CD4-positive, alpha-beta T cell (primary cell): Measurements from ENCODE around the gene HS2ST1. TPM values are rescaled to one million over a fixed set of nuclear protein-coding genes. Genes with fewer than 3 reads are reported as not detected.

Source experiments
- ATAC-seq: fragments of 200-7000 bp; cut with Tn5 transposase; one replicate; pipeline ENCODE4 v1.10.0; 2022; ENCODE audit warnings: mild to moderate bottlenecking; ENCODE audit not compliant: poor library complexity
- CTCF ChIA-PET: fragments of 350-600 bp; sonication (Branson Sonifier 250); formaldehyde crosslinking; loops from one replicate; lab custom pipeline; 2021; ENCODE audit warnings: antibody characterized with exemption, inconsistent platforms; lab: Charles Lee
- POLR2A ChIA-PET: fragments of 350-600 bp; sonication (Branson Sonifier 250); formaldehyde crosslinking; loops from one replicate; lab custom pipeline; 2021; ENCODE audit warnings: antibody characterized with exemption, inconsistent platforms; lab: Charles Lee
- DNase-seq, 14 experiments: peaks; one replicate each; pipeline ENCODE4 v3.0.0-alpha.2; 2013 to 2020; ENCODE audit warnings: mixed read lengths in 2 of 14
- H3K27ac ChIP-seq, 2 donors: one replicate each; pipeline versions ENCODE4 v1.5.1 to v1.7.0; 2013; ENCODE audit warnings: low read length in 2 of 2, low read depth in 1 of 2, mild to moderate bottlenecking in 1 of 2
- H3K27me3 ChIP-seq, 2 experiments: 1 replicate in 1 of 2; 2 replicates in 1 of 2; pipeline versions ENCODE4 v1.6.1 to v1.7.0; 2013; ENCODE audit warnings: low read length in 2 of 2, control low read depth in 1 of 2, mild to moderate bottlenecking in 1 of 2, moderate library complexity in 1 of 2; ENCODE audit not compliant: insufficient read depth in 2 of 2, control insufficient read depth in 1 of 2
- H3K36me3 ChIP-seq: one replicate; pipeline ENCODE4 v1.6.1; 2013; ENCODE audit warnings: low read length, control low read depth; ENCODE audit not compliant: insufficient read depth
- H3K4me1 ChIP-seq: one replicate; pipeline ENCODE4 v1.6.1; 2013; ENCODE audit warnings: low read length, control low read depth; ENCODE audit not compliant: insufficient read depth
- H3K4me3 ChIP-seq: one replicate; pipeline ENCODE4 v1.5.1; 2013; ENCODE audit warnings: mild to moderate bottlenecking, low read length, moderate library complexity
- H3K9me3 ChIP-seq, 2 experiments: 1 replicate in 1 of 2; 2 replicates in 1 of 2; pipeline versions ENCODE4 v1.6.1 to v1.7.0; 2013; ENCODE audit warnings: low read length in 2 of 2, mild to moderate bottlenecking in 2 of 2, control low read depth in 1 of 2, moderate library complexity in 1 of 2; ENCODE audit not compliant: control insufficient read depth in 1 of 2, insufficient read depth in 1 of 2
- H3K27ac Mint-ChIP-seq: one replicate; pipeline ENCODE4 v1.8.0; 2020; ENCODE audit warnings: mixed read lengths
- H3K27me3 Mint-ChIP-seq: one replicate; pipeline ENCODE4 v1.8.0; 2021; ENCODE audit warnings: mixed read lengths
- H3K36me3 Mint-ChIP-seq: one replicate; pipeline ENCODE4 v1.8.0; 2021; ENCODE audit warnings: low read depth, mixed read lengths
- H3K4me1 Mint-ChIP-seq: one replicate; pipeline ENCODE4 v1.8.0; 2021; ENCODE audit warnings: low read depth, mixed read lengths
- H3K4me3 Mint-ChIP-seq: one replicate; pipeline ENCODE4 v1.8.0; 2020; ENCODE audit warnings: mild to moderate bottlenecking, mixed read lengths
- H3K9me3 Mint-ChIP-seq: one replicate; pipeline ENCODE4 v1.8.0; 2020; ENCODE audit warnings: mixed read lengths
- CTCF ChIP-seq: fragments of 200-600 bp; IDR thresholded peaks from one replicate; pipeline ENCODE4 v1.8.0; 2022; ENCODE audit warnings: antibody characterized with exemption, mild to moderate bottlenecking
- intact Hi-C, 2 experiments: fragments of 100-400 bp; cut with DNase I in 1 of 2; cut with micrococcal nuclease in 1 of 2; formaldehyde crosslinking; loops; one replicate each; pipeline versions ENCODE4 v1.15.1 to v1.9.0; 2023 to 2025; cut with DNase I, micrococcal nuclease
- total RNA-seq, 174 experiments: library from RNA in 2 of 174; stranded (reverse) in 2 of 174; gene quantifications; one replicate each; pipeline ENCODE4 v1.2.3 and lab custom pipeline; 2021 to 2026

HS2ST1 gene
- total RNA-seq, 2 experiments from 2014 or later, result 6.7 to 6.9 TPM

- intact Hi-C loops, result no loop called here
- ChIA-PET POLR2A (no interaction called here), CTCF (no interaction called here)
- DNase-seq (no peak), ATAC-seq (no peak)
- Histone ChIP-seq H3K9me3 (peaks cover 6 to 15% of the 10 kb centered on the region in 2 experiments), H3K4me1 (no peaks in the 10 kb centered on the region), H3K27ac (no peak overlapping the region), H3K4me3 (no peak overlapping the region), H3K36me3 (no peaks in the 10 kb centered on the region), H3K27me3 (no peaks in the 10 kb centered on the region)
- peaks cover 50% of the 10 kb centered on the region for H3K36me3 Mint-ChIP-seq
- no peak for TF ChIP-seq CTCF
- H3K4me3 Mint-ChIP-seq, result no peak overlapping the region
- H3K4me1 Mint-ChIP-seq, result no peaks in the 10 kb centered on the region
- H3K9me3 Mint-ChIP-seq, result peaks cover 3% of the 10 kb centered on the region
- no peak overlapping the region for H3K27ac Mint-ChIP-seq
- no peaks in the 10 kb centered on the region for H3K27me3 Mint-ChIP-seq
These were observed 188.6 kb downstream of the HS2ST1 start for GRCh38 chr1:87103074-87103473.

- Histone ChIP-seq H3K27me3 (no peaks in the 10 kb centered on the region), H3K4me3 (no peak overlapping the region), H3K36me3 (no peaks in the 10 kb centered on the region), H3K4me1 (no peaks in the 10 kb centered on the region), H3K27ac (no peak overlapping the region), H3K9me3 (peaks cover 6 to 15% of the 10 kb centered on the region in 2 experiments)
- H3K27ac Mint-ChIP-seq, result no peak overlapping the region
- DNase-seq, result no peak
- POLR2A ChIA-PET, result no interaction called here
- H3K4me3 Mint-ChIP-seq, result no peak overlapping the region
- H3K9me3 Mint-ChIP-seq, result peaks cover 3% of the 10 kb centered on the region
- no peaks in the 10 kb centered on the region for H3K27me3 Mint-ChIP-seq
- no peak for TF ChIP-seq CTCF
- peaks cover 47% of the 10 kb centered on the region for H3K36me3 Mint-ChIP-seq
- CTCF ChIA-PET, result interaction anchor here (0.5 kb wide), 1 partner anchor 274 kb away, joined by 3 read pairs; no protein-coding TSS in a partner anchor
- no peak for ATAC-seq
- intact Hi-C loops, result no loop called here
- H3K4me1 Mint-ChIP-seq, result no peaks in the 10 kb centered on the region
These were observed 189.7 kb downstream of the HS2ST1 start for GRCh38 chr1:87104140-87104539.

- H3K27ac ChIP-seq, result no peak overlapping the region
- CTCF ChIA-PET, result no interaction called here
- POLR2A ChIA-PET, result no interaction called here
- no peaks in the 10 kb centered on the region for H3K4me1 Mint-ChIP-seq
- intact Hi-C loops, result no loop called here
- no peak overlapping the region for H3K4me3 ChIP-seq
- H3K27me3 ChIP-seq, result no peaks in the 10 kb centered on the region
- H3K9me3 ChIP-seq, result peaks cover 6 to 11% of the 10 kb centered on the region in 2 experiments
- no peaks in the 10 kb centered on the region for H3K36me3 ChIP-seq
- no peak for TF ChIP-seq CTCF
- DNase-seq, result no peak
- H3K36me3 Mint-ChIP-seq, result peaks cover 39% of the 10 kb centered on the region
- no peak overlapping the region for H3K4me3 Mint-ChIP-seq
- no peaks in the 10 kb centered on the region for H3K27me3 Mint-ChIP-seq
- ATAC-seq, result no peak
- no peak overlapping the region for H3K27ac Mint-ChIP-seq
- peaks cover 3% of the 10 kb centered on the region for H3K9me3 Mint-ChIP-seq
- H3K4me1 ChIP-seq, result no peaks in the 10 kb centered on the region
These were observed 190.5 kb downstream of the HS2ST1 start for GRCh38 chr1:87104945-87105344.
